Tibial artery (tissue), 4 donors: ENCODE data around the gene CNPPD1.

ENCODE experiments used
- DNase-seq, 2 donors: peaks; one replicate each; pipeline ENCODE4 v3.0.0-alpha.2; 2019
- H3K27ac ChIP-seq, 2 donors: fragments of 200-600 bp; sonication (generic) in 1 of 2; 1 replicate in 1 of 2; 2 replicates in 1 of 2; pipeline ENCODE4 v1.5.1; 2018 to 2019; ENCODE audit warnings: mild to moderate bottlenecking in 1 of 2
- H3K27me3 ChIP-seq, 2 donors: fragments of 200-600 bp; sonication (generic) in 1 of 2; one replicate each; pipeline versions ENCODE4 v1.5.1 to v1.6.0; 2016 to 2019
- H3K36me3 ChIP-seq, 3 donors: fragments of 200-600 bp; sonication (generic) in 2 of 3; one replicate each; pipeline ENCODE4 v1.5.1; 2016 to 2019; ENCODE audit warnings: mild to moderate bottlenecking in 2 of 3
- H3K4me1 ChIP-seq, 4 donors: fragments of 200-600 bp; sonication (generic) in 2 of 4; 1 replicate in 3 of 4; 2 replicates in 1 of 4; pipeline ENCODE4 v1.5.1; 2016 to 2019
- H3K4me3 ChIP-seq, 2 donors: fragments of 200-600 bp; sonication (generic) in 1 of 2; 1 replicate in 1 of 2; 2 replicates in 1 of 2; pipeline ENCODE4 v1.5.1; 2018 to 2019; ENCODE audit warnings: mild to moderate bottlenecking in 2 of 2
- H3K9me3 ChIP-seq, 3 donors: fragments of 200-600 bp; sonication (generic) in 1 of 3; one replicate each; pipeline ENCODE4 v1.5.1; 2016 to 2019
- intact Hi-C: fragments of 100-400 bp; cut with DNase I; formaldehyde crosslinking; loops from one replicate; pipeline ENCODE4 v1.15.0; 2023; ENCODE audit warnings: low total_unique reads
- TF ChIP-seq, protein P1 (sequence below), 2 experiments: fragments of 200-600 bp in 1 of 2; fragments of 450-650 bp in 1 of 2; IDR thresholded peaks; one replicate each; pipeline ENCODE4 v1.5.1; 2017 to 2019; ENCODE audit warnings: antibody characterized with exemption in 2 of 2, mild to moderate bottlenecking in 1 of 2, moderate library complexity in 1 of 2

CNPPD1 gene

DNA sequence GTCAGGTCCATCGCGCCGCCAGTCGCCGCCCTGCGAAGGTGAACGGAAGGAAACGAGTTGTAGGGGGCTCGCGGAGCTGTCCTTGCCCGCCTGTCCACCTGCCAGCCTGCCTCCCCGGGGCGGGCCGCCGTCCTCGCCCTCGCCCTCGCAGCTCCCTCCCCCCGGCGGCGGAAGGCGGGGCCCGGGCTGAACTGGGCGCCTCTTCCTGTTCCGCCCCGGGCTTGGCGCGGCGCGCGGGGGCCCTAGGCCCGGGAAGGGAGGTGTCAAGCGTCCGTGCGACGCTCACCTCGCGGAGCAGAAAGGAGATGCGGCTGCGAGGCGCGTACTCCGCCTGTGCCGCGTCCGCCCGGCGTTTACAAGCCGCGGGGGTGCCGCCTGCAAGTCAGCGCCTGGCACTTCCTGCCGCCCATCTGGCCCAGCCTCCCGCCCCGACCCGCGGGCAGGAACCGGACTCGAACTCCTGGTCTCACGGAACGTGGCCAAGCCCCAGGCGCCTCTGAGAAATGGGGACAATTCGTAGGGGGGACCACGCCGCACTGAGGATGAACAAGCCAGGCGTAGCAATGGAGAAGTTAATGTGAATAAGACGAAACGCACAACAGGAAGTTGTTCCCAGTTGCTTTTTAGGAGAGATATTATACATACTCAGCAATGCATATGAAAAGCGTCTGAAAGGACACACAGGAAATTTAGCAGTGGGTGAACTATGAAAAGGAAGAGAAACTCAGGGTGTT lies at the start of gene CNPPD1:
CNPPD1 (minus strand) TSS at position 108 of the 734 bp plus-strand sequence; CDS start at position 11, 97 bp downstream.
- peak within 1 kb of the TSS; percentile 98 for H3K27ac ChIP-seq
- DNase-seq, result peak; percentile 89 to 95
- intact Hi-C loops, result loop anchor here (5.0 to 10.0 kb wide), 2 partner anchors 40 to 208 kb away; partner anchors contain the start of genes ABCB6 and DNPEP
- H3K4me3 ChIP-seq, result peak within 1 kb of the TSS; percentile 87 to 90
- TF ChIP-seq, protein P1, sequence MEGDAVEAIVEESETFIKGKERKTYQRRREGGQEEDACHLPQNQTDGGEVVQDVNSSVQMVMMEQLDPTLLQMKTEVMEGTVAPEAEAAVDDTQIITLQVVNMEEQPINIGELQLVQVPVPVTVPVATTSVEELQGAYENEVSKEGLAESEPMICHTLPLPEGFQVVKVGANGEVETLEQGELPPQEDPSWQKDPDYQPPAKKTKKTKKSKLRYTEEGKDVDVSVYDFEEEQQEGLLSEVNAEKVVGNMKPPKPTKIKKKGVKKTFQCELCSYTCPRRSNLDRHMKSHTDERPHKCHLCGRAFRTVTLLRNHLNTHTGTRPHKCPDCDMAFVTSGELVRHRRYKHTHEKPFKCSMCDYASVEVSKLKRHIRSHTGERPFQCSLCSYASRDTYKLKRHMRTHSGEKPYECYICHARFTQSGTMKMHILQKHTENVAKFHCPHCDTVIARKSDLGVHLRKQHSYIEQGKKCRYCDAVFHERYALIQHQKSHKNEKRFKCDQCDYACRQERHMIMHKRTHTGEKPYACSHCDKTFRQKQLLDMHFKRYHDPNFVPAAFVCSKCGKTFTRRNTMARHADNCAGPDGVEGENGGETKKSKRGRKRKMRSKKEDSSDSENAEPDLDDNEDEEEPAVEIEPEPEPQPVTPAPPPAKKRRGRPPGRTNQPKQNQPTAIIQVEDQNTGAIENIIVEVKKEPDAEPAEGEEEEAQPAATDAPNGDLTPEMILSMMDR (IDR thresholded peaks at IDR 0.05), result peak in 1 of 2 experiments; percentile 8
- H3K36me3 ChIP-seq, result peaks cover 48 to 61% (median 60%) of the 10 kb centered on the region in 3 donors
- H3K4me1 ChIP-seq, result peaks cover 4 to 36% (median 33%) of the 10 kb centered on the region in 4 donors
- no peaks in the 10 kb centered on the region for H3K9me3 ChIP-seq
- no peaks in the 10 kb centered on the region for H3K27me3 ChIP-seq

DNA sequence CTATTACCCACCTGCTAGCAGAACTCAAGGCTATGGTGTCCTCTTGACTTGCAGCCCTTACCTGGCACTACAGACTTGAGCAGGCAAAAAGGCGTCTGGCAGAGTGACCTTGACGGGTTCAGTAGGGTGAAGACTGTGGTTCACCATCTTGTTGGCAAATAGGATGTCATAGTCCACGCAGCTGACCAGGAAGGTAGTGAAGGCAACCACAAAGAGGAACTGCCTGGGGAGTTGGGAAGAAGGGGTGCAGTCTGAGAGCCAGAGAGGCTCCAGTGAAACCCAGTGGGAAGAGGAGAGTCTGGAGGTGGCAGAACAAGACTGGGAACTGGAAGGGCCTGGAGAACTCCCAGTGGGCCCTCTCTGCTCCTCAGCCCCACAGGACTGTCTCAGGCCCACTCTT lies 48.6 kb upstream of the CNPPD1 start:
- DNase-seq, result no peak
- H3K4me3 ChIP-seq, result no peak overlapping the region
- intact Hi-C loops, result loop anchor here (10.0 kb wide), 1 partner anchor 69 kb away; no protein-coding TSS in a partner anchor
- peaks cover 54 to 71% (median 69%) of the 10 kb centered on the region in 3 donors for H3K36me3 ChIP-seq
- H3K27me3 ChIP-seq, result no peaks in the 10 kb centered on the region
- H3K9me3 ChIP-seq, result no peaks in the 10 kb centered on the region
- TF ChIP-seq, protein P1 (IDR thresholded peaks at IDR 0.05), result no peak
- H3K27ac ChIP-seq, result no peak overlapping the region
- H3K4me1 ChIP-seq, result peaks cover 0 to 30% (median 17%) of the 10 kb centered on the region in 4 donors

DNA sequence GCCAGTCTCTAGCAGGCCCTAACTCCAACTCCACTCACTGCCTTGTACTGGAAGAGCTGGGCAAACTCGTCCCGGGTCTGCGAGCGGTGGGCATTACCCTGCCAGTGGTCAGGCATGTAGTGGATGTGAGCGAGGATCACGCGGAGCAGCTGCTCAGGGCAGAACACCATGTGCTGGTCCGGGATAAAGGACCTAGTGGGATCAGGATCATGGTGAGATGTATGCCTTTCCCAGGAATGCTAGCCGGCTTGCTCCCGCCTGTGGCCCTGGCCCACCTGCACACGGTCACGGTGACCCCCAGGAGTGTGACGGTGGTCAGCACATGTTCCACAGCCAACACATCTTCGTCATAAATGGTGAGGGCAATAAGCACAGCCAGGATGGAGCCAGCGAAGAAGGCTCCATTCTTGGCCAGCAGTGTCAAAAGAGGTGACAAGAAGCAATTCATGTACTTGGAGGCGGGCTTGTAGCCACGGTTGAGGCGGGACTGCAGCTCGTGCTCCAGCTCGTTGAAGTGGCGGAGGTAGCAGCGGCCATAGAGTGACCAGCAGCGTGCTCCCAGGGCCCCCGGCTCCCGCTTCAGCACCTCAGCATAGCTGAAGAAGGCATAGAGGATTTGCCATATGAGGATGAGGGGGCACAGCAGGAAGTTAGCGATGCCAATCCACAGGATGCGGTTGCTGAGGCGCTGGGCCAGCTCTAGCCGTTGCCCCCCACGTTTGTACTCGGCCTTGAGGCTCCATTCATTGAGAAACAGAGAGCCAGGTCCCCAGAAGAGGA lies 47.3 kb upstream of the CNPPD1 start:
- Histone ChIP-seq H3K36me3 (peaks cover 58 to 77% (median 74%) of the 10 kb centered on the region in 3 donors), H3K9me3 (no peaks in the 10 kb centered on the region), H3K27me3 (no peaks in the 10 kb centered on the region), H3K27ac (no peak overlapping the region), H3K4me1 (peaks cover 5 to 39% (median 28%) of the 10 kb centered on the region in 4 donors), H3K4me3 (no peak overlapping the region)
- intact Hi-C loops, result loop anchor here (10.0 kb wide), 1 partner anchor 71 kb away; no protein-coding TSS in a partner anchor
- DNase-seq, result no peak
- TF ChIP-seq, protein P1 (IDR thresholded peaks at IDR 0.05), result no peak

DNA sequence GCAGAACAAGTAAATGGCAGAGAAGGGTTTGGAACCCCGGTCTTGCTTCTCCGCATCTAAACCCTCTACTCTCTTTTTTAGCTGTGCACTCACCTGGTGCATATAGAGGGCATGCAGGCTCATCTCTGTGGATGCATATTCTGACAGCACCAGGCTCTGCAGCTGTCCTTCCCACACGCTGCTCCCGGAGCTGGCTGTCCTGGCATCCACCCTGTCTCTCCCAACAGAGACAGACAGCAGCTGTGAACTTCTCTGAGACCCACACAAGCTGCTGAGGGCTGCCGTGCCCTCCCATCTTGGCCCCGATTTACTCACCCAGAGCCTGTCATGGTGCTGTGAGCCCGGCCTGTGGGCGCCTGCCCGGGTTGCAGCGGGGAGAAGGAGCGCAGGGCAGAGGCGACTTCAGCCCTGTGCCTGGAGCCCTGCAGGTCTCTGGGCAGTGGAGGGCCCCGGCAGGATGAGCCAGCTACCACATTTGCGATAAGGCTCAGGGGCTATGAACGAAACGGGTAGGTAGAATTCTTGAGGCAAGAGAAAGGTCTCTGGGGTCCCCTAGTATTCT lies 45.3 kb upstream of the CNPPD1 start:
- H3K36me3 ChIP-seq, result peaks cover 58 to 75% (median 70%) of the 10 kb centered on the region in 3 donors
- H3K4me3 ChIP-seq, result no peak overlapping the region
- intact Hi-C loops, result loop anchor here (10.0 kb wide), 1 partner anchor 73 kb away; no protein-coding TSS in a partner anchor

More for the DNA sequence above, 45.3 kb upstream of the CNPPD1 start:
- Histone ChIP-seq H3K27me3 (no peaks in the 10 kb centered on the region), H3K4me1 (peaks cover 5 to 37% (median 22%) of the 10 kb centered on the region in 4 donors), H3K9me3 (no peaks in the 10 kb centered on the region), H3K27ac (no peak overlapping the region)
- DNase-seq, result no peak
- TF ChIP-seq, protein P1 (IDR thresholded peaks at IDR 0.05), result no peak
